HEK293 (cell line): ENCODE results near the gene LILRA1.
A peak's percentile ranks its signal among the peaks of the same experiment; 100 is the strongest.
"Not testable (repeated sequence)": the region's sequence is repeated elsewhere in the genome, so short reads cannot be mapped to it uniquely, and the experiment has no call there.

Experiments
- CTCF ChIA-PET: fragments of 350-600 bp; formaldehyde crosslinking; extraction: SDS; loops from one replicate; lab custom pipeline; 2021; ENCODE audit warnings: antibody characterized with exemption; lab: Yijun Ruan, JAX
- POLR2A ChIA-PET: fragments of 300-600 bp; formaldehyde crosslinking; extraction: SDS; loops from one replicate; lab custom pipeline; 2020; ENCODE audit warnings: antibody characterized with exemption, inconsistent platforms; lab: Yijun Ruan, JAX
- H3K27ac ChIP-seq: fragments of 200-500 bp; sonication (Bioruptor generic); 2 replicates; pipeline ENCODE4 v1.5.1; 2014; ENCODE audit warnings: low read depth, low read length, control low read depth, inconsistent platforms; ENCODE audit errors: extremely low read depth
- H3K36me3 ChIP-seq, 2 experiments: fragments of 200-500 bp in 1 of 2; sonication (Bioruptor generic) in 1 of 2; 1 replicate in 1 of 2; 2 replicates in 1 of 2; pipeline ENCODE4 v1.5.1; 2014 to 2017; ENCODE audit warnings: inconsistent platforms in 2 of 2, low read length in 2 of 2; ENCODE audit not compliant: control insufficient read depth in 2 of 2, insufficient read depth in 1 of 2
- H3K4me1 ChIP-seq: fragments of 200-500 bp; sonication (Bioruptor generic); 2 replicates; pipeline ENCODE4 v1.5.1; 2014; ENCODE audit warnings: mild to moderate bottlenecking, low read length, inconsistent platforms; ENCODE audit not compliant: control insufficient read depth, insufficient read depth
- H3K4me3 ChIP-seq: 2 replicates; pipeline ENCODE4 v1.5.1; 2011; ENCODE audit warnings: low read depth, mild to moderate bottlenecking, control low read depth, low read length, moderate library complexity
- H3K9me3 ChIP-seq: fragments of 200-500 bp; sonication (Bioruptor generic); 2 replicates; pipeline ENCODE4 v1.5.1; 2014; ENCODE audit warnings: low read depth, low read length, inconsistent platforms; ENCODE audit not compliant: control insufficient read depth, insufficient read depth
- GFI1B ChIP-seq: fragments of 450-650 bp; formaldehyde crosslinking; IDR thresholded peaks from 2 replicates; pipeline ENCODE4 v1.5.1; 2016; ENCODE audit warnings: missing biosample characterization, missing genetic modification characterization
- HOXD13 ChIP-seq: sonication (generic); formaldehyde crosslinking; IDR thresholded peaks from 2 replicates; pipeline ENCODE4 v1.8.0; 2022; ENCODE audit warnings: missing genetic modification reagents, borderline replicate concordance
- KLF1 ChIP-seq: fragments of 450-650 bp; formaldehyde crosslinking; IDR thresholded peaks from 2 replicates; pipeline ENCODE4 v1.5.1; 2016; ENCODE audit warnings: missing biosample characterization, missing genetic modification characterization
- KLF8 ChIP-seq: fragments of 450-650 bp; formaldehyde crosslinking; IDR thresholded peaks from 2 replicates; pipeline ENCODE4 v1.5.1; 2016; ENCODE audit warnings: missing biosample characterization, missing genetic modification characterization
- MZF1 ChIP-seq: fragments of 450-650 bp; formaldehyde crosslinking; IDR thresholded peaks from 2 replicates; pipeline ENCODE4 v1.5.1; 2017; ENCODE audit warnings: missing biosample characterization, missing genetic modification characterization, borderline replicate concordance
- ZBTB21 ChIP-seq: fragments of 450-650 bp; formaldehyde crosslinking; IDR thresholded peaks from 2 replicates; pipeline ENCODE4 v1.5.1; 2017; ENCODE audit warnings: missing biosample characterization, missing genetic modification characterization
- ZBTB6 ChIP-seq: fragments of 450-650 bp; formaldehyde crosslinking; IDR thresholded peaks from 2 replicates; pipeline ENCODE4 v1.5.1; 2017; ENCODE audit warnings: missing biosample characterization, missing genetic modification characterization
- ZFP69B ChIP-seq: fragments of 450-650 bp; formaldehyde crosslinking; IDR thresholded peaks from 2 replicates; pipeline ENCODE4 v1.5.1; 2016; ENCODE audit warnings: missing biosample characterization, missing genetic modification characterization
- ZNF114 ChIP-seq: fragments of 450-650 bp; formaldehyde crosslinking; IDR thresholded peaks from 2 replicates; pipeline ENCODE4 v1.5.0; 2017; ENCODE audit warnings: missing biosample characterization, missing genetic modification characterization
- ZNF138 ChIP-seq: fragments of 450-650 bp; formaldehyde crosslinking; IDR thresholded peaks from 2 replicates; pipeline ENCODE4 v1.5.1; 2016; ENCODE audit warnings: missing biosample characterization, missing genetic modification characterization, borderline replicate concordance
- ZNF146 ChIP-seq: fragments of 450-650 bp; formaldehyde crosslinking; IDR thresholded peaks from 2 replicates; pipeline ENCODE4 v1.5.1; 2016; ENCODE audit warnings: missing biosample characterization, missing genetic modification characterization
- ZNF19 ChIP-seq: fragments of 450-650 bp; formaldehyde crosslinking; IDR thresholded peaks from 2 replicates; pipeline ENCODE4; 2016; ENCODE audit warnings: missing biosample characterization, missing genetic modification characterization, low read depth
- ZNF221 ChIP-seq: fragments of 450-650 bp; formaldehyde crosslinking; IDR thresholded peaks from 2 replicates; pipeline ENCODE4 v1.5.1; 2017; ENCODE audit warnings: missing biosample characterization, missing genetic modification characterization, borderline replicate concordance
- ZNF280D ChIP-seq: fragments of 450-650 bp; formaldehyde crosslinking; IDR thresholded peaks from 2 replicates; pipeline ENCODE4 v1.5.1; 2016; ENCODE audit warnings: missing biosample characterization, missing genetic modification characterization
- ZNF335 ChIP-seq: fragments of 450-650 bp; formaldehyde crosslinking; conservative IDR thresholded peaks from 2 replicates; pipeline ENCODE4 v1.5.1; 2016; ENCODE audit warnings: missing biosample characterization, missing genetic modification characterization
- ZNF416 ChIP-seq: fragments of 450-650 bp; formaldehyde crosslinking; IDR thresholded peaks from 2 replicates; pipeline ENCODE4 v1.5.1; 2016; ENCODE audit warnings: missing biosample characterization, missing genetic modification characterization
- ZNF423 ChIP-seq: fragments of 450-650 bp; formaldehyde crosslinking; IDR thresholded peaks from 2 replicates; pipeline ENCODE4 v1.5.1; 2016; ENCODE audit warnings: missing biosample characterization, missing genetic modification characterization
- ZNF510 ChIP-seq: fragments of 450-650 bp; formaldehyde crosslinking; IDR thresholded peaks from 2 replicates; pipeline ENCODE4 v1.5.1; 2018; ENCODE audit warnings: mild to moderate bottlenecking, missing genetic modification characterization, missing biosample characterization; ENCODE audit not compliant: insufficient replicate concordance
- ZNF548 ChIP-seq: fragments of 450-650 bp; formaldehyde crosslinking; IDR thresholded peaks from 2 replicates; pipeline ENCODE4 v1.5.1; 2016; ENCODE audit warnings: missing biosample characterization, missing genetic modification characterization
- ZNF610 ChIP-seq: fragments of 450-650 bp; formaldehyde crosslinking; IDR thresholded peaks from 2 replicates; pipeline ENCODE4 v1.5.1; 2016; ENCODE audit warnings: missing biosample characterization, missing genetic modification characterization, borderline replicate concordance
- ZNF677 ChIP-seq: fragments of 450-650 bp; IDR thresholded peaks from 2 replicates; pipeline ENCODE4 v1.5.0; 2018; ENCODE audit warnings: missing biosample characterization, mild to moderate bottlenecking, missing genetic modification characterization, moderate library complexity
- ZNF701 ChIP-seq: fragments of 450-650 bp; formaldehyde crosslinking; IDR thresholded peaks from 2 replicates; pipeline ENCODE4 v1.5.1; 2016; ENCODE audit warnings: missing biosample characterization, missing genetic modification characterization
- ZNF704 ChIP-seq: fragments of 450-650 bp; formaldehyde crosslinking; IDR thresholded peaks from 2 replicates; pipeline ENCODE4 v1.5.1; 2016; ENCODE audit warnings: missing biosample characterization, missing genetic modification characterization
- ZNF791 ChIP-seq: fragments of 450-650 bp; formaldehyde crosslinking; IDR thresholded peaks from 2 replicates; pipeline ENCODE4 v1.5.1; 2016; ENCODE audit warnings: missing biosample characterization, missing genetic modification characterization
- ZNF792 ChIP-seq: fragments of 450-650 bp; formaldehyde crosslinking; IDR thresholded peaks from 2 replicates; pipeline ENCODE4 v1.5.1; 2016; ENCODE audit warnings: missing biosample characterization, missing genetic modification characterization
- ZNF843 ChIP-seq: fragments of 450-650 bp; formaldehyde crosslinking; IDR thresholded peaks from 2 replicates; pipeline ENCODE4 v1.5.1; 2016; ENCODE audit warnings: missing biosample characterization, missing genetic modification characterization

Gene LILRA1

GRCh38 chr19:54576411-54576976 lies 16.9 kb upstream of the LILRA1 start:
- TF ChIP-seq ZNF610, result no peak
- no peak overlapping the region for H3K4me3 ChIP-seq
- H3K4me1 ChIP-seq, result no peaks in the 10 kb centered on the region
- H3K27ac ChIP-seq, result no peak overlapping the region
- ChIA-PET CTCF (no interaction called here), POLR2A (no interaction called here)
- H3K9me3 ChIP-seq, result no peaks in the 10 kb centered on the region
- no peaks in the 10 kb centered on the region for H3K36me3 ChIP-seq

- no peaks in the 10 kb centered on the region for H3K36me3 ChIP-seq
- H3K4me1 ChIP-seq, result no peaks in the 10 kb centered on the region
- ChIA-PET POLR2A (no interaction called here), CTCF (no interaction called here)
- H3K27ac ChIP-seq, result no peak overlapping the region
- no peaks in the 10 kb centered on the region for H3K9me3 ChIP-seq
- H3K4me3 ChIP-seq, result no peak overlapping the region
- no peak for TF ChIP-seq GFI1B (tag by site-specific recombination)
- TF ChIP-seq ZNF677 (tag by site-specific recombination), result no peak
- TF ChIP-seq ZNF510 (tag by site-specific recombination), result no peak
- TF ChIP-seq ZNF416 (tag by site-specific recombination), result no peak
- TF ChIP-seq ZNF114 (tag by site-specific recombination), result no peak
- TF ChIP-seq ZNF423 (tag by site-specific recombination), result no peak
- no peak for TF ChIP-seq KLF8 (tag by site-specific recombination)
- no peak for TF ChIP-seq ZNF548 (tag by site-specific recombination)
These were observed 16.1 kb upstream of the LILRA1 start for GRCh38 chr19:54577334-54577733.

GRCh38 chr19:54578268-54578667 lies 15.2 kb upstream of the LILRA1 start:
- POLR2A ChIA-PET, CTCF ChIA-PET, H3K4me3 ChIP-seq, H3K27ac ChIP-seq, H3K4me1 ChIP-seq, H3K36me3 ChIP-seq, H3K9me3 ChIP-seq: not testable (repeated sequence)
- TF ChIP-seq ZNF146 (tag by site-specific recombination), result peak; percentile 81; the same call in 1 of the 2 replicates
- TF ChIP-seq ZNF280D, result peak; percentile 33; the same call in 1 of the 2 replicates

- ChIA-PET POLR2A (no interaction called here), CTCF (no interaction called here)
- H3K27ac ChIP-seq, result no peak overlapping the region
- H3K4me3 ChIP-seq, result no peak overlapping the region
- no peaks in the 10 kb centered on the region for H3K36me3 ChIP-seq
- H3K9me3 ChIP-seq, result no peaks in the 10 kb centered on the region
- H3K4me1 ChIP-seq, result no peaks in the 10 kb centered on the region
- TF ChIP-seq ZNF335 (tag by site-specific recombination) (no peak), ZNF19 (no peak), ZBTB6 (tag by site-specific recombination) (no peak), KLF1 (tag by site-specific recombination) (no peak), HOXD13 (CRISPR knock-in tag) (no peak), ZNF792 (tag by site-specific recombination) (no peak), ZNF843 (tag by site-specific recombination) (no peak), ZBTB21 (no peak), ZNF701 (tag by site-specific recombination) (no peak), ZNF704 (no peak), ZNF791 (no peak), MZF1 (tag by site-specific recombination) (no peak), ZNF677 (tag by site-specific recombination) (no peak), ZFP69B (tag by site-specific recombination) (no peak), ZNF138 (tag by site-specific recombination) (no peak), ZNF221 (tag by site-specific recombination) (no peak)
These were observed 7.0 kb upstream of the LILRA1 start for GRCh38 chr19:54586397-54586796.
